Hematopoietic multipotent progenitor cell treated with erythropoietin and hydrocortisone succinate and interleukin-3 and kit ligand, for 4 days (in vitro differentiated cells): ENCODE results near the gene CHD2.
"Not testable (repeated sequence)": the region's sequence is repeated elsewhere in the genome, so short reads cannot be mapped to it uniquely, and the experiment has no call there.

Experiments used
- DNase-seq: peaks from one replicate; pipeline ENCODE4 v3.0.0-alpha.2; 2015

CHD2 gene

DNA sequence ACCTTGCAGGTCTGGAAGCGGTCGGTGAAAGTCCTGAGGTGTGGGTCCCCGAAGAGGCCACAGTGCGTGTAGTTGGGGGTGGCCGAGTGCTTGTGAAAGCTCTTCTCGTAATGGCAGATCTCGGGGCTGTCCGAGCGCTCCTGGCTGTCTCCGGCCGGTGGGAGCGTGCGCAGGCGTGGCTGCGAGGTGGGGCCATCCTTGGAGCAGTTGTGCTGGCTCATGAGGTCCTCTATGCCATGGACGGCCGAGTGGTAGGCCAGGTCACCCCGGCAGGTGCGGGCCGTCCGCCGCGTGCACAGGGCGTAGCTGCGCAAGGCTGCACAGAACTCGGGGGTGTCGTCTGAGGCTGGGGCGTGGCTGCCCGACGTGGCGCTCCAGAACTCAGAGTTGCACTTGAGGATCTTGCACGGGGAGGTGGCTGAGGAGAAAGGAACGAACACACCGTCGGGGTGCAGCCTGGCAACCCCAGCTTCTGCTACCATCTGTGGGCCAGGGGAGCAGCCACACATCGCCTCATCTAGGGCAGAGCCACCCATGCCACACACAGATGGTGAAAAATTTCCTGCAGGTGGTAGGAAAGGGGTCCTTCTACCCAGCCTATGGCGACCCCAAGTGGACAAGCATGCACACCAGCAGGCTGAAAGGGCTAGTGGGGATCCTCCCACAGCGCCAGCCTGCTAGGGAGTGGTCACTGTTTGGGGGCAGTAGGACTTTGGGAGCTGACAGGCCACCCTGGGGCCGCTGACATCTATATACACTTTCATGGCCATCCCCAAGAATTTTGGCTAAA, 152.2 kb downstream of the CHD2 start:
- peak; percentile 58 for DNase-seq

DNA sequence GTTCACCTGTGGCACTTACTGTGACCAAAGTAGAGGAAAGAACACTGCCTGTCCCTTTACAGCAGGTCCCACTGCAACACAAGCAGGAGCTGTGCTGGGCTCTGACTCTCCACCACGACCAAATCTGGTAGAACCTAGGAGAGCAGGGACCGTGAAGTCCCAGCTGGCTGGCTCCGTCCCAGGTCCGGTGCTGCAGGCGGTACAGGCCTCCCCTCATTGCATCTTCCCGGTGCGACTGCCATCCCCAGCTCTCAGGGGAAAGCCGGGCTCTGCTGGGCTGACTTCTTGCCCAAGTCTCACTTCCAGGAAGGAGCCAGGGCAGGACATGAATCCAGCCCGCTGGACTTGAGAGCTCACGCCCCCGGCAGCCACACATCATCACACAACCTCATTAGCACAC, 155.1 kb downstream of the CHD2 start:
- no peak for DNase-seq

DNA sequence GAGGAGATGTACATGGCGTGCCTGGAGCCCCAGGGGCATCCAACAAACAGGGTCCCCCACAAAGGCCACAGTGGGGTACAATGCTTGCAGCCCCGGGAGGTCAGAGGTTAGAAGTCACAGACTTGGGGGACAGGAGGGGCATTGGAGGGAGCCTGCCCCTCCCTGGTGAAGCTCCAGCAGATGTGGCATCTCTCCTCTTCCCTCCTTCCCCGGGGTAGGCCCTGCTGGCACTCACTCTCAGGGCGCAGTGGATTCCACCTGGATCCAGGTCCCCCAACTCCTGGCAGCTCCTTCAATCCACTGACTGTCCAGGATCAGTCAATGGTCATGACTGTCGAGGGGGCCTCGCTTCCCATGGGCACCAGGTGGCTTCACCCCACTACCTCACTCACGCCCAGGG, 156.7 kb downstream of the CHD2 start:
- no peak for DNase-seq

DNA sequence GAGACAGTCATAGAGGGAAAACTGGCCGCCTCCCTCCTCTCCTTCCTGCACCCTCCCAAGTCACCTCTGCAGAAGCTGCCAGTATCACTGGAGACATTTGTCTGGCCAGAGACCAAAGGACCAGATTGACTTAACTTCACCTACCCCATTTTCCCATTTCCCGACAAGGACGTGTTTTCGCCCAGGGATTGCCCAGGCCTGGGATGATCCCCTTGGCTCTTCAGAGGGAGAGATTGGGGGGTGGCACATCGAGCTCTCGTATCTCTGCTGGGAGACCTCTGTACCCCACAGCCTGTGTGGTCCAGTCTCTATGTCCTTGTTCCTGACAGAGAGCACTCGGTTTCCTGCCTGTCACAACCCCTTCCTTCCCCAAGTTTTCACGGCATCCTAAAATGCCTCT, 157.5 kb downstream of the CHD2 start:
- DNase-seq = no peak

DNA sequence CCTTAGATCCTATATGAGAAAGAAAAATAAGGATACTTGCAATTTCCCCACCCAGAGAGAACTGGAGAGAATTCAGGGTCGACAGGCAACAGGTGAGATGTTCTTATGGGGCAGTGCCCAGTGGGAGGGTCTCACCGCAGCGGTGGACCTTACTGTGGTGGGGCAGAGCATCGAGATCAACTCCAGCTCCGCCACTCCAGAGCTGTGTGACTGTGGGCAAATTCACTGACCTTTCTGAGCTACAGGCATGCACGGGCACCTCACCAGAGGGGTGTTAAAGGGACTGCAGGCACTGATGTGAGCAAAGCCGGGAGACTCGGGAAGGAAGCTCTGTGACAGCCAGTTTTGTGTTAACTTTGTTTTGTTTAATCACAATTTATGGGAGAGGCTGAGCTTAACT, 158.0 kb downstream of the CHD2 start:
- DNase-seq = no peak

DNA sequence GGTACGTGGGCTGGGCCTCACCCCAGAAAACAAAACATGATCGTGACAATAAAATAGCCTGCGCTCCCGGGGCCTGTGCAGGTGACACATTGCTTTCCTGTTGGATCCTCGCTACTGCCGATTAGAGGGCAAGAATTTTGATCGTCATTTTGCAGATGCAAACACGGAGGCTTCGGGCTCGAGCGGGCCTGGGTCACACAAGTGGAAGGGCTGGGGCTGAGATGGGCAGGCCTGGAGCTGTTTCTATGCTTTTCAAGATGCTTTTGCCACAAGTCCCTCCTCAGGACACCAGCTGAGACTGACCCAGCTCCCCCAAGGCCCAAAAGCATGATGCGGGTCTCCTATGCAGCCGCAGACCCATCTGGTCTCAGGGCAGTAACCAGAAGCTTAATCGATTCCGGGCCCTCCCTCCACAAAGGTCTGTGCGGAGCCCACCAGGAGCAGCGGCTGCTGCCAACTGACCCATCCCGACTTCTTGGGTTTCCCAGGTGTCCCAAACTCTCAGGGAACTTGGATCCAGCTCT, 158.8 kb downstream of the CHD2 start:
- DNase-seq = no peak

DNA sequence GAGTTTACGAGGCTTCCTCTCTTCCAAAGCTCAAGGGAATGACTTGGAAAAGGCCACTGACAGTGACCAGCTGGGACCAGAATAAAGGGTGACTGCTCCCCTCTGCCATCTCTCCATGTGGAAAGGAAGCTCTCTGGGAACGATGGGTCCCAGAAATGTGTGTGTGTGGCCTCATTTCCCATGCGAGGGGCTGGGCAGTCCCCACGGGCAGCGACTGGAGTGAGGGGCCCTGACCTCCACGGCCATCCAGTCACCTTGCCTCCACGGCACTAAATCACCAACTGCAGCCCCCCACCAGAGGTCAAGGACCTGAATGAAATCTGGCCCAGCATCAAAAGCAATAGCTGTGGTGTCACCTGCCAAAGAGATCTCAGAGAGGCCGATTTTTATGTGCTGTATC, 159.3 kb downstream of the CHD2 start:
- no peak for DNase-seq

DNA sequence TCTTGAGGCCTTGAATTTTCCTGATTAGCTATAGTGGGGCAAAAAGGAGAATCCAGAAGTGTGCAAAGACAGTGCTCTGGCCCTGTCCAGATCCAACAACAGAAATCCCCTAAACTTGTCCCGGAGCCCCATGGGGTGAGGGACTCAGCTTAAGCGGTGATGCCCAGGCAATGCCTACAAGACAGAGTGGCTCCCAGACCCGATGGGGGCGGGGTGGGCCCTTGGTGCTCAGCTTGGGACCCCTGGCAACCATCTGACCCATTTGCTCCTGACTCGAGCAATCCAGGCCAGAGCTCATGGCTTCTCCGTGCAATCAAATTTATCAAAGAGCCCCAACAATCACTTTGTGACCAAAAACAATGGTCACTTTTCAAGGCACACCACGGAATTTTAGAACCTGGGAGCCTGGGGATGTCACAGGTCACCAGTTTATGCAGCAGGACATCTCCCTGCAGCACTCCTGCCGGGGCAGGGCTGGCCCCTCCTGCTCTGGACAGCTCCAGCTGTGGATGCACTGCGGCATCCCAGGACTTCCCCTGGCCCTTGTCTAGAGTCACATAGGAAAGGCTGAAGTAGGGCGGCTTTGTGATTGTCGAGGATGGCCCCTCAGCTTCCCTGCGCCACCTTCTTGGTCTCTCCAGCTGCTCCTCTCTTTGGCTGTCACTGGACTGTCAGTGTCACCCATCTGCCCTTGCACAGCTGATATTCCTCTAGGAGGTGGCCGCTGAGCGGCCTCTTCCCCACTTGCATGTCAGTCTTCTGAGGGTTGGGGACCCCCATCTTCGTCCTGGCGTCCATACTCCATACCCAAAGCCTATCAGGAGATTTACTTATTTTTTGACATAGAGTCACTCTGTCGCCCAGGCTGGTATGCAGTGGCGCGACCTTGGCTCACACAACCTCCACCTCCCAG, 160.5 kb downstream of the CHD2 start:
- no peak for DNase-seq

DNA sequence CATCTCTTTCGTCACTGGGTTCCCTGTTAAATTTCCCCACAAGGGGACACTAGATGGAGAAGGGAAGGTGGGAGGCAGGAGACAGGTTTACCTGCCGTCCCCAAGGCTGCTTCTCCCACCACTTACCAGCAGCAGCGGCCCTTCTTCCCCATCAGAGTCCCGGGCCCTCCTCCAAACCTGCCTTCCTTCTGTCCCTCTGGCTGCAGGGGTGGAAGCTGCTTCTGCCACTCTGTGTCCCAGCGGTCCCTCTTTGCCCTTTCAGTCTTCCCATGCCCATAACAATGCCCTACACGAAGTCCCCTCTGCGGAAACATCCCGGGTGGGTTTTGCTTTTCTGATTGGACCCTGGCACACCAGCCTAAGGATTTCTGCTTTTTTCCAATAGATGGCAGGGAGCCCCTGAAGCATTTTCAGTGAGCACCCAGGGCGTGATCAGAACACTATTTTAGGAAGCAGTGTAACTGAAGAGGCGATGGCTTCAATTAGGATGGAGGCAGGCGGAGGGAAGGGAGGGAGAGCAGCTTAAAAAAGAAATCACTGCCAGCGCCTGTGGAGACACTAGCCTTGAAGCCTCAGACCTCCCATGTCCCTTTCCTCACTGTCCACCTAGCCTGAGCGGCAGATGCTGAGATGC, 162.6 kb downstream of the CHD2 start:
- not testable (repeated sequence) for DNase-seq

DNA sequence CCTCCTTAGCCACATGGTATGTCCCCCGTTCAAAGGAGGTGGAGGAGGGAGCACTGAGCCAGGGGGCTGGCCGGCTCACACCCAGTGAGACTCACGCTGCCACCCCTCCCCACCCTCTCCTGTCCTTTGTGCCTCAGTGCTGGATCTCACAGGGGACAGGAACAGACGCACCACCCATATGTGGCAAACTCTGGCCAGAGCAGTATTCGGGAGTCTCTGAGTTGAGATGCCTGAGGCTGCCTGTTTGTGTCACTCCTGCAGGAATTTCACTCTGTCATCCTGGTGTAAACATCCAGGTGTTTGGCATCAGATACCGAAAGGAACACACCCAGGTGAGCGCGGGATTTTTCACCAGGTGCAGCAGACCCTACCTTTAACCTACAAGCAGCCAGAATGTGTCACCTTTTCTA, 163.1 kb downstream of the CHD2 start:
- DNase-seq = no peak

DNA sequence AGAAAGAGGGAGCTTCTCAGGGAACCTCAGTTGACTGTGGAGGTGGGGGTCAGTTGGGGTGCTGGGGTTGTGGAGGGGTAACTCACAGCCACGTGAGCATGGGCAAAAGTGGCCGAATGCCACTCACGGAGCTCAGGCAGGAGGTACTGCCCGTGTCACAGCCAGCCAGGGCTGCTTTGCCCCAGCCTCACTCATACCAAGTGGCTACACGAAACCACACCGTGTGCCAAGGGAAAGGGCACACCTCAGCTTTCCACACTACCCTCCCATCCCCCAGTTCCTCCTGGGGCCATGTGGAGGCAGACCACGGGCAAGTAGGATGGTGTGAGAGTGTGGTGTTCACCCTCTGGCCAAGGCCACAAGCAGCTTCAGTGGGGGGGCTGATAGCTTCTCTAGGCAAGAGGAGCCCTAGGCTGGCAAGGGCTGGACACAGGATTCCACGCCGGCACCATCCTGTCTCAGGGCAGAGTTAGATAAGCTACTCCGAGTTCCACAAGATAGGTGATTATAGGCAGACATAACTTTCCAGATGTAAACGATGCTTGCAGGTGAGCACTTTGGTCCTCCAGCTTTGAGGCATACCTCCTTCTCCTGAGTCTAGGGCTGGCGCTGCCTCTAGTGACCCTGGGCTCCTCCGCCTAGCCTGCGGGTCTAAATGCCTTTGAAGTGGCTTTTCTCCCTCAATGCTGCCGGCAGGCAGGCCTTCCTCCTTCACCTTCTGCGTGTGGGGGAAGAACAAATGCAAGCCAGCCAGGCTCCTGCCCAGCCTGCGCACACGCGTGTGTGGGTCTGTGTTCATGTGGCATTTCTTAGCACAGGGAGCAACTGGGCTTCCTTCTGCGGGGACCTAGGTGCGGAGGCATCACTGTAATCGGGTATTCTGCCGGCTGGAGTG, 163.9 kb downstream of the CHD2 start:
- DNase-seq = no peak

DNA sequence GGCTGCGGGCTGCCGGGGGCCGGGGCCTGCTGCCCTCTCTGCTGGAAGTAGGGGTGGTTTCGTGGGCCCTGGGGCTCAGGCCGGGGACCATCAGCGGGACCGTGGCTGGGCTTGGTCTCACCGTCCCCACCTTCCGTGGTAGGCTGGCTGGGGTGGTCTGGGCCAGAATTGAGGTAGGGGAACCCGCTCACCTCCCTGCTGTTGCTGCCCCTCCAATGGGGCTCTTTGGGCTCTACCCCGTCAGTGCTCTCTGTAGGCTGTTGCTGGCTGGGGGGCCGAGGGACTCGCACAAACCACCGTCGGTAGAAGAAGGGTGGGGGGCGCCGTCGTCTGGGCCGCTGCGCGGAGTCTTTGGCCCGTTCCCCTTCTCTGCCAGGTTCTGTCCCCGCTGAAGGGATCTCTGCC, 165.5 kb downstream of the CHD2 start:
- DNase-seq = no peak

DNA sequence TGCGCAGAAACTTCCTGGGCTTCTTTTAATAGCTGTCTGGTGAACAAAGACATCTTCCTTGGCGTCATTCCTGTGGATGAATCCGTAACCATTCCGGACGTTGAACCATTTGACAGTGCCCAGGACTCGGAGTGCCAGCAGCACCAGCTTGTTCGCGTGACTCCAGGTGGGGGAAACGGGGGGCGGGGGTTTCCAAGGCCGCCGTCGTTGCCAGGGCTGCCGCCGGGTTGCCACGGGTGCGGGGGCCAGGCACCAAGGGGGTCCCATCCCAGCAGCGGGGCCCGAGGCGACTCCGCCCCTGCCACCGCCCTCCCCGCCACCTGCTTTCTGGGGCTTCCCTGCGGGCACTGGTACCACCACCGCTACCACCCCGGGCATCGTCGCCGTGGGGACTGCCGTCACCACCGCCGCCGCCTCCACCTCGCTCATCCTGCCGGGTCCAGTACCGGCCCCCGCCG, 166.1 kb downstream of the CHD2 start:
- no peak for DNase-seq

DNA sequence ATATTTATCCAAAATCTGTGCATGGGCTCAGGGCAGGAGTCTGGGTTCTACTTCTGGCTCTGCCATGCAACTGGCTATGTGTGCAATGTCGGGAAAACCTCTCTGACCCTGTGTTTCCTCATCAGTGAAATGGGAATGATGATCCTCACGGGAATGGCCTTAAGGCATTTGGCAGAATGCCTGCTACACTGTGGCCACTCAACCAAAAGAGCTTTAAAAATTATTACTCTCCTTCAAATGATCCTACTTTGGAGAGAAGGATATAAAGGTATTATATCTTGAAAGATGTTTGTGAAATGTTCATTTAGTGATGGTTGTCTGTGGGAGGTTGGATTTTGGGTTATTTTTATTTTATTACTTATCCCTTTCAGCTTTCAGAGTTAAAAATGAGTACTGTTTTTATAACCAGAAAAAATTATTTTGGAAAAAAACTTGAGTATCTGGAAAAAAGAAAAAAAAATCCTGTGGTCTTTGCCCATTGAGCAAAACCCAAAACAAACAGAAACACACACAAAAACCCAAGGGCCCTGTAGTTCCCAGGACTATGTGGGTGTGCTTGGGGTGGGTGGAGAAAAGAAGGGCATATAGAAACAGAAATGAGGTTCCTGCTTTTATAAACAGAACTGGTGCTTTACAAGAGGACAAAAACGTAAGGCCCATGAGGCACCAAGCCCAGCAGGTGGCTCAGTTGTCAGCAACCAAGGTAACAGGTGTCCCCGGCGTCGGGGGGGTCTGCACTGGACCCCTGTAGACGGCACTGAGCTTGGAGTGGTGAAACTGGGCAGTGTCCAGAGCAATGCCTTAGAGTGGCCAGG, 166.9 kb downstream of the CHD2 start:
- no peak for DNase-seq

DNA sequence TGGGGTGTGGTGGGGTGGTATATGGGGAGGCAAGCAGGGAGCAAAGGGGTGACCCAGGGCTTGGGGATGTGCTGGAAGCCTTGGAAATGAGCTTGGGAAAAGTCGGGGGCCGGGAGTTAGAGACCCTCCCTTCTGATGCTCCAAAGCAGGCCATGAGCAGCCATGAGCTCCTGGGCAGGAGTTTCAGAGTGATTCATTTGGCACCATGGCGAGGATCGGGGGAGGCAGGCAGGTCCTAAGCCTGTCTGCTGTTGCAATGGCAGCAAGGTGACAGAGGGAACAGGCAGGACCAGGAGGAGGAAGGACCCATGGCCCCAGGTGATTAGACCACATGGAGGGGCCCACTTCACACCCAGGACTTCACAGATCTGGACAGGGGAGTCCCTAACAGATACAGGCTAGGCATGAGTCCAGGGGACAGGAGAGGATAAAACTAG, 167.5 kb downstream of the CHD2 start:
- DNase-seq = no peak

DNA sequence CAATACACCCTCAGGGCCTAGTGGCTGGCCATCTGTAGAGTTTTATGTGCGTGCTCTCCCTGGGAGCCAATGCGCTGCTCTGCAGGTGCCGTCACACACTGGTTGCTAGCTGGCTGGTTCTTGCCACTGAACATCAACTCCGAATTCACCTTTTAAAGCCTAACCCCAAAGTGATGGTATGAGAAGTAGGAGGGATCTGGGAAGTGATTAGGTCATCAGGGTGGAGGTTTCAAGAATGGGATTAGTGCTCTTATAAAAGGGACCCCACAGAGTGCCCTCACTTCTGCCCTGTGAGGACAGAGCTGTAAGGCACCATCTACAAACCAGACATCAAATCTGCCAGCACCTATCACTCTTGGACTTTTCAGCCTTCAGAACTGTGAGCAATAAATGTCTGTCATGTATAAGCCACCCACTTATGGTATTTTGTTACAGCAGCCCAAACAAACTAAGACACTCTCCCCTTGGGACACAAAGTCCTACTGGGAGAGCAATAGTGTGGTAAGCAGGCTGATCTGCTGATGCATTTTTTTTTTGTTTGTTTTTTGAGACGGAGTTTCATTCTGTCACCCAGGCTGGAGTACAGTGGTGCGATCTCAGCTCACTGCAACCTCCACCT, 168.6 kb downstream of the CHD2 start:
- no peak for DNase-seq

DNA sequence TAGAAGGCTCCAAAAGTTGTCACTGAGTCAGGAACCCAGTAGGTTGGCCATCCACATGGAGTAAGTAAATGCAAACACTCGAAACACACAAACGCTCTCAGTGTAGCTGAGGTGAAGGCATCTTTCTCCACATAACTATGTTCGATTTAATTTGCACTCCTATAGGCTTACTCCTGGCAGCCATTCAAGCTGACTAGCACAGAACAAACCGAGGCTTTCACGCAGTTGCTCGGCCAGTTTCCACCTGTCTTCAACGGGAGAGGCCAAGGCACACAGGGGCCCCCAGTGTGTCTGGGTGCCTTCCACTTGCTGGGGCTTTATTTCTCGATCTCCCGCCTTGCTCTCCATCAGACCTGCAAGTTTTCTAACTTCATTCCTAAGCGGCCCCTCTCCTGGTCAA, 170.0 kb downstream of the CHD2 start:
- DNase-seq = no peak

DNA sequence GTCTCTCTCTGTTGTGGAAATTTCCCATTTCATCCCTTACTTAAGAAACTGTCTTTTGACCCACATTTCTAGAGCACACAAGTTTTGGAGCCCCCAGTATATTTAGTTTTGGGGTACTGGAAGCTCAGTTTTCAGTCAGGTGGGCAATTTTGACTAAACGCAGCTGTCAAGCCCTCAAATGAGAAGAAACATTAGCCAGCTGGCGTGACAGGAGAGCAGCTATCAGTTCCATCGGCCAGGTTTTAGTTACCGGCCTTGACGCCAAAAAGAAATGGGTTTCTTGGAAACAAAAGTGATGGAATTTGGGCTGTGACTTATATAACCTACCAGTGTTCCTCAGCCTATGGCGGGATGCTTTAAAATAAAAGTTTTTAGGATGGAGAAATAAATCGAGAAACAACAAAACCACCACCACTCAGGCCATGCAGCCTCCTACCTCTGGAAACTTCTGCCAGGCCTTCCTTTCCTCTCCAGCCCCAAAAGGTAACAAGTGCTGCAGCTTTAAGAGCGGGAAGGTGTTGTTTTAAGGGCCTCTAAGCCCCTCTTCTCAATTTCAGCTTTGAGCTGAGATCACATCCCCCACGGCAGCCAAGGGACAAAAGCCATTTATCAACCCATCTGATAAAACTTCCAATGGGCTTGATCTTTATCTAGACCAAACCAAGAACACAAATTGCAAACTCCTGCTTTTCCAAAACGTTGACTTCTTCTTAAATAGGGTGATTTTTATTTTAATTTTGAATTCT, 170.6 kb downstream of the CHD2 start:
- DNase-seq = no peak

DNA sequence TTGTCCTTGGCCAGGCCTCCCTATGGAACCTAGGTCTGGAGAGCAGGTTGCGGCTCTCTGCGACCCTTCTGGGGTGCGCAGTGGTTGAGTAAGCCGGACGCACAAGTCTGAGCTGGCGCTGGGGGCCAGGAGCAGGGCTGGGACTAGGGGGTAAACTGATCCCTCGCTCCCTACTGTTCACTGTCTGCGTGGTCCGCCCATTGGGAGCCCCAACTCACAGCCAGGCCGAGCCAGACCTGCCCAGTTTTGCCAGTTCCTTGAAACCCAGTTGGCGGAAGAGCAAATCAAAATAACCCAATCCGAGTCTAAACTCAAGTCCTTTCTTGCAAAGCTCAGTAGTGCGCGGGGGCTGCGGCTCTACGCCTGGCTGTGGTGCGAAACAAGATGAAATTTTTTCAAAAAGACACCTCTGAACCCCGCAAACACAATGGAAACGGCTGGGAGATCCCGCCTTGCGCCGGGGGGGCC, 171.4 kb downstream of the CHD2 start:
- DNase-seq = no peak

DNA sequence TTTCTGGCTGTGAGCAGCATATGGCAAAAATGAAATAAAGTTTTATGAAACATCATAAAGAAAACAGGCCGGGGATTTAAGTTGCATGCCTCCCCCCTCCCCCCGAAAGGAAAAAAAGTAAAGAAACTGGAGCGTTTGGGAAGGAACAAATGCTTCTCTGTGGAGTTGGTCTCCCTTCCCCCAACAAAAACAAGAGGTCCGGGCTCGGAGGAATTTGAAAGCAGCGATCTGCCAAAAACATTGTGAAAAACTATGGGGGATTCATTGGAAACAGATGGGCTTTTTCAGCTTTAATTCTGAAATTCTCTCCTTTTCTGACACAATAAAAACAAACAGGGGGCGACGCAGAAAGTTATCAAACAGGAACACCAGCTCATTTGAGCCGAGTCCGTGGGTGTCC, 171.9 kb downstream of the CHD2 start:
- DNase-seq = no peak
